Trophoblast cell (in vitro differentiated cells and primary cell): ENCODE results near the gene VDAC1.

Experiments
- DNase-seq, 2 donors: peaks; one replicate each; pipeline ENCODE4 v3.0.0-alpha.2; 2016
- H2AFZ ChIP-seq: 2 replicates; pipeline ENCODE4 v1.6.1; 2013; ENCODE audit warnings: low read length, moderate library complexity, mild to moderate bottlenecking; ENCODE audit not compliant: insufficient read depth, poor library complexity
- H2AK5ac ChIP-seq: 2 replicates; pipeline ENCODE4 v1.6.1; 2013; ENCODE audit warnings: mild to moderate bottlenecking, low read length
- H2BK120ac ChIP-seq: 2 replicates; pipeline ENCODE4 v1.6.1; 2013; ENCODE audit warnings: low read length, mild to moderate bottlenecking, moderate library complexity; ENCODE audit not compliant: insufficient read depth, poor library complexity
- H2BK12ac ChIP-seq: 2 replicates; pipeline ENCODE4 v1.6.1; 2013; ENCODE audit warnings: mild to moderate bottlenecking, low read length, moderate library complexity
- H2BK5ac ChIP-seq: 2 replicates; pipeline ENCODE4 v1.6.1; 2013; ENCODE audit warnings: low read length, low read depth, moderate library complexity, mild to moderate bottlenecking; ENCODE audit not compliant: poor library complexity
- H3K14ac ChIP-seq: 2 replicates; pipeline ENCODE4 v1.6.1; 2013; ENCODE audit warnings: mild to moderate bottlenecking, low read length
- H3K18ac ChIP-seq: 2 replicates; pipeline ENCODE4 v1.6.1; 2013; ENCODE audit warnings: mild to moderate bottlenecking, low read length
- H3K23ac ChIP-seq: 2 replicates; pipeline ENCODE4 v1.6.1; 2013; ENCODE audit warnings: low read length
- H3K27ac ChIP-seq: 2 replicates; pipeline ENCODE4 v1.5.1; 2013; ENCODE audit warnings: low read depth, mild to moderate bottlenecking, inconsistent platforms, low read length, moderate library complexity
- H3K27me3 ChIP-seq: 2 replicates; pipeline ENCODE4 v1.6.1; 2013; ENCODE audit warnings: inconsistent platforms, mild to moderate bottlenecking, low read length, moderate library complexity; ENCODE audit not compliant: insufficient read depth
- H3K36me3 ChIP-seq, 2 experiments: 1 replicate in 1 of 2; 2 replicates in 1 of 2; pipeline ENCODE4 v1.6.1; 2013; ENCODE audit warnings: low read length in 2 of 2, mild to moderate bottlenecking in 2 of 2, moderate library complexity in 1 of 2; ENCODE audit not compliant: insufficient read depth in 2 of 2, control insufficient read depth in 1 of 2
- H3K4ac ChIP-seq: 2 replicates; pipeline ENCODE4 v1.6.1; 2013; ENCODE audit warnings: low read depth, mild to moderate bottlenecking, low read length, moderate library complexity
- H3K4me1 ChIP-seq, 2 experiments: 1 replicate in 1 of 2; 2 replicates in 1 of 2; pipeline ENCODE4 v1.6.1; 2013; ENCODE audit warnings: low read length in 2 of 2, mild to moderate bottlenecking in 2 of 2, moderate library complexity in 1 of 2; ENCODE audit not compliant: insufficient read depth in 2 of 2, control insufficient read depth in 1 of 2
- H3K4me2 ChIP-seq: 2 replicates; pipeline ENCODE4 v1.6.1; 2013; ENCODE audit warnings: inconsistent platforms, mild to moderate bottlenecking, low read length, moderate library complexity
- H3K4me3 ChIP-seq: 2 replicates; pipeline ENCODE4 v1.5.1; 2013; ENCODE audit warnings: mild to moderate bottlenecking, low read depth, low read length, inconsistent platforms
- H3K79me1 ChIP-seq: one replicate; pipeline ENCODE4 v1.6.1; 2013; ENCODE audit warnings: low read length
- H3K79me2 ChIP-seq: 2 replicates; pipeline ENCODE4 v1.6.1; 2013; ENCODE audit warnings: low read length, mild to moderate bottlenecking; ENCODE audit not compliant: control insufficient read depth, insufficient read depth, poor library complexity
- H3K9ac ChIP-seq: 2 replicates; pipeline ENCODE4 v1.6.1; 2013; ENCODE audit warnings: mild to moderate bottlenecking, low read length
- H3K9me3 ChIP-seq: 2 replicates; pipeline ENCODE4 v1.6.1; 2013; ENCODE audit warnings: low read depth, mild to moderate bottlenecking, control low read depth, inconsistent platforms, low read length; ENCODE audit not compliant: insufficient read depth
- H4K12ac ChIP-seq: 2 replicates; pipeline ENCODE4 v1.6.1; 2013; ENCODE audit warnings: low read depth, mild to moderate bottlenecking, low read length, moderate library complexity
- H4K8ac ChIP-seq: 2 replicates; pipeline ENCODE4 v1.6.1; 2013; ENCODE audit warnings: low read depth, mild to moderate bottlenecking, low read length, moderate library complexity
- H4K91ac ChIP-seq: one replicate; pipeline ENCODE4 v1.6.1; 2013; ENCODE audit warnings: low read depth, mild to moderate bottlenecking, low read length, moderate library complexity
- WGBS: extraction: QIAGEN DNeasy Blood & Tissue Kit; methylation state at CpG from one replicate; pipeline ENCODE4 v1.1.7; 2013; ENCODE audit warnings: missing lambda C conversion rate; ENCODE audit not compliant: insufficient read length, insufficient coverage; ENCODE audit errors: extremely low coverage; 5-methylcytosine and 5-hydroxymethylcytosine counted together

The VDAC1 gene

DNA sequence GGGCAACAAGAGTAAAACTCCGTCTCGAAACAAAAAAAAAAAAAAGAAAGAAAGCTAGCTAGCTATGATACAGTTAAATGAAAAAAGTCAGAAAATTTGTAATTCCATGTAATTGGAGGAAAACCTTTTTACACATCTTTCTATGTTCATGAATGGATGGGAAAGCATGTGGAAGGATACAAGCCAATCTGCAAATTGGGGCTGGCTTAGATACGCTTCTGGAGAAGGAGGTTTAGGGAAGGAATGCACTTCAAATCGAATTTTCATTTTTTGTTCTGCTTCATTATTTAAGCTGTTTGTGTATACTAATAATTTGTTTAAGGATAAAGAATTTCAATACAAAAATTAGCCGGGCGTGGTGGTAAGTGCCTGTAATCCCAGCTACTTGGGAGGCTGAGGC, 6.7 kb downstream of the VDAC1 start:
- Histone ChIP-seq H4K91ac (no peak overlapping the region), H3K4me3 (no peak overlapping the region), H3K23ac (no peak overlapping the region), H3K36me3 (peaks cover 13 to 15% of the 10 kb centered on the region in 2 experiments), H2BK120ac (no peak overlapping the region), H4K8ac (no peak overlapping the region), H2BK5ac (no peak overlapping the region), H3K79me2 (peaks cover 55% of the 10 kb centered on the region), H3K27ac (no peak overlapping the region), H2AK5ac (no peak overlapping the region), H2AFZ (no peak overlapping the region), H3K9me3 (no peaks in the 10 kb centered on the region), H3K27me3 (no peaks in the 10 kb centered on the region), H3K9ac (no peak overlapping the region), H4K12ac (no peak overlapping the region), H3K79me1 (no peaks in the 10 kb centered on the region), H3K4me2 (no peak overlapping the region), H3K4ac (peak overlapping the region; percentile 65), H2BK12ac (no peak overlapping the region), H3K18ac (no peak overlapping the region), H3K4me1 (peaks cover 28 to 32% of the 10 kb centered on the region in 2 experiments), H3K14ac (no peak overlapping the region)
- WGBS, result no CpG with 5 or more reads among the region's 6 CpGs
- DNase-seq, result no peak

DNA sequence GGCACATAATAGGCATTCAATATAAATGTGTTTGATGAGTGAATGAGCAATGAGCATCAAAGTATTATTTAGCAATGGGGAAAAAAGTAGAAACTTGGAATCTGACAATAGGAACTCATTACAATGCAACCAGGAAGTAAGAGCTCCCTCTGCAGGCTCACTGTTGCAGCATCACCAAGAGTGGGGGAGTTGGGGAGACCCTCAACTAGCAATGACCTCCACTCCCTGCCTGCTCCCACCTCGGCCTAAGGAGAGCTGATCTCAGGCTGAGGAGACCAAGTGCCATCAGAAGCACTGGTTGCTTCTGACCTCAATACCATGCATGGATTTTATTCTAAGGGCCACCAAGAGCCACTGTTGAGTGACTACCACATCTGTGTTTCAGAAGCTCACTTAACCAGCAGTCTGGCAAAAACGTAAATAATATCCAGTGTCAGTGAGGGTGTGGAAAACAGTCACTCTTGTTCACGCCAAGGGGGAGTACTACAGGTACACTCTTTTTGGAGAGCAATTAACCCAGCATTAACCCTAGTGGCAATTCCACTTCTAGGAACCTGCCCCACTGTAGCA, 8.0 kb downstream of the VDAC1 start:
- Histone ChIP-seq H3K4ac (peak overlapping the region; percentile 93), H3K36me3 (peaks cover 11 to 14% of the 10 kb centered on the region in 2 experiments), H3K79me2 (peaks cover 47% of the 10 kb centered on the region), H3K27me3 (no peaks in the 10 kb centered on the region), H3K4me2 (no peak overlapping the region), H3K4me3 (no peak overlapping the region), H3K4me1 (peaks cover 18 to 19% of the 10 kb centered on the region in 2 experiments), H3K14ac (no peak overlapping the region), H4K12ac (no peak overlapping the region), H3K79me1 (no peaks in the 10 kb centered on the region), H3K9ac (no peak overlapping the region), H2BK12ac (no peak overlapping the region), H2BK5ac (no peak overlapping the region), H2BK120ac (no peak overlapping the region), H3K23ac (no peak overlapping the region), H4K8ac (no peak overlapping the region), H3K27ac (no peak overlapping the region), H3K18ac (no peak overlapping the region), H2AK5ac (no peak overlapping the region), H4K91ac (no peak overlapping the region), H2AFZ (no peak overlapping the region), H3K9me3 (no peaks in the 10 kb centered on the region)
- DNase-seq, result no peak
- WGBS, result no CpG with 5 or more reads among the region's 3 CpGs

DNA sequence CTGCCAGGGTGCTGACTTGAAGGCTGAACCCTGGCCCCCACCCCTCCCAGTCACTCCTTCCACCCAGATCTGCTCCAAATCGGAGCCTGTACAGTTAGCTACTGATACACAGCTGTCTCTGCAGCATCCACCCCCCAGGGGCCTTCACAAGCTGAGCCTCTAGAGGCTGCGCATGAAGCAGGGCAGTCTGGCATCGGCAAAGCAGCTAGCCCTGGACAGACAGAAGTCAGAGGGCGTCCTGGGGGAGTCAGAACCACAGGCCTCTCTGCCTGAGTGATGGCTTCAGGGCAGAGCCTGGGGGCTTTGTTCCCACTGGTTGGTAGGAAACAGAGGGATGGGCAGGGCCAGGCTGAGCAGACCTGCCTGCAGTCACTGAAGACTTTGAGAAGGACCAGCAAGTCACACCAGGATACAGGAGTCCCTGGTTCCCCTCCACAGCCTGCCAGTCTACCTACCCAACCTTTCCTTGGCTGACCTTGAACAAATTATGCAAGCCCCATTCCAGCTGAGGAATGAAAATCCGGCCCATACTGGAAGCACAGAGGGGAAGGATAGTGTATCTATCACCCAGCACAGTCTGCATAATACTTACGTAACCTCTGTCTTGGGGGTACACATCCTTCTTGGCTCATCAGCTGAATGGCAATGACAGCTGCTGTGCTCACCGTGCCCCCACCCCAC, 8.8 kb downstream of the VDAC1 start:
- H2BK5ac ChIP-seq, result no peak overlapping the region
- H4K8ac ChIP-seq, result no peak overlapping the region
- peaks cover 43% of the 10 kb centered on the region for H3K79me2 ChIP-seq
- H3K4me1 ChIP-seq, result peaks cover 15 to 17% of the 10 kb centered on the region in 2 experiments
- H3K27me3 ChIP-seq, result no peaks in the 10 kb centered on the region
- peak overlapping the region; percentile 27 for H3K9ac ChIP-seq
- no peak overlapping the region for H3K27ac ChIP-seq
- H3K18ac ChIP-seq, result no peak overlapping the region
- no peak overlapping the region for H3K14ac ChIP-seq
- no peaks in the 10 kb centered on the region for H3K79me1 ChIP-seq
- no peaks in the 10 kb centered on the region for H3K9me3 ChIP-seq
- no peak for DNase-seq
- no peak overlapping the region for H2BK120ac ChIP-seq
- no peak overlapping the region for H3K4me3 ChIP-seq
- H2BK12ac ChIP-seq, result no peak overlapping the region
- no peak overlapping the region for H2AK5ac ChIP-seq
- no peak overlapping the region for H4K12ac ChIP-seq
- WGBS, result no CpG with 5 or more reads among the region's 7 CpGs
- H3K4me2 ChIP-seq, result no peak overlapping the region
- H4K91ac ChIP-seq, result no peak overlapping the region
- H3K36me3 ChIP-seq, result peaks cover 6 to 15% of the 10 kb centered on the region in 2 experiments
- H3K4ac ChIP-seq, result peak overlapping the region; percentile 23
- no peak overlapping the region for H2AFZ ChIP-seq
- H3K23ac ChIP-seq, result no peak overlapping the region

DNA sequence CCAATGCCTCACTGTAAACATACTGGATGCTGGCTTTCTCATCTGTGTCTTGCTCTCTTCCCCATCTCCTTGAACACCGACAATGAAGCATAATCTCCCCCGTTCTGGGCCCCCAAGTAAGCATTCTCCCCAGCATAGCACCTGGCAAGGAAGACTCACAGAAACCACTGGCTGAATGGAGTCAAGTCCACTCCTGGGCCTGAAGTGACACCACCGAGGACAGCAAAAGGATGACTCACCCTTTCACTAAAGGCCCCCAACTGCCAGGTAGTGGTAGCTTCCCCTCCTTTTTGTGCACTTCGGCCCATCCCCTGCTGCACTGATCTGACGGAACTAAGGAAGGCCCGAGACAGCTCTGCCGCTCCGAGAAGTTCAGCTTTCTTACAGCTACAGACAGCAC, 9.4 kb downstream of the VDAC1 start:
- no peak overlapping the region for H2AK5ac ChIP-seq

More for the DNA sequence above, 9.4 kb downstream of the VDAC1 start:
- Histone ChIP-seq H3K4me1 (peaks cover 13% of the 10 kb centered on the region in 2 experiments), H3K27ac (no peak overlapping the region), H4K91ac (no peak overlapping the region), H2BK120ac (no peak overlapping the region), H3K4ac (peak overlapping the region; percentile 85), H3K9me3 (no peaks in the 10 kb centered on the region), H3K14ac (no peak overlapping the region), H2BK12ac (no peak overlapping the region), H3K79me1 (no peaks in the 10 kb centered on the region), H3K27me3 (no peaks in the 10 kb centered on the region), H3K36me3 (peaks cover 5 to 18% of the 10 kb centered on the region in 2 experiments), H3K9ac (no peak overlapping the region), H4K8ac (no peak overlapping the region), H4K12ac (no peak overlapping the region), H2BK5ac (no peak overlapping the region), H3K4me2 (no peak overlapping the region), H3K23ac (no peak overlapping the region), H3K18ac (no peak overlapping the region), H3K79me2 (peaks cover 41% of the 10 kb centered on the region), H2AFZ (no peak overlapping the region), H3K4me3 (no peak overlapping the region)
- WGBS, result no CpG with 5 or more reads among the region's 8 CpGs
- DNase-seq, result no peak
